Measurements from ENCODE around the gene C6. TPM values are rescaled to one million over a fixed set of nuclear protein-coding genes. Genes with fewer than 3 reads are reported as not detected.
A peak's percentile ranks its signal among the peaks of the same experiment; 100 is the strongest.
"Not testable (repeated sequence)": the region's sequence is repeated elsewhere in the genome, so short reads cannot be mapped to it uniquely, and the experiment has no call there.

Gene C6
- total RNA-seq, 4 donors from 2014 or later = 0.19 to 4.3 (median 1.8) TPM

- H3K36me3 ChIP-seq = no peaks in the 10 kb centered on the region
- no peaks in the 10 kb centered on the region for H3K27me3 ChIP-seq
- no peak for DNase-seq (ENCODE audit: low spot score in 2 of 2)
- peaks cover 11% of the 10 kb centered on the region for H3K9me3 ChIP-seq
- H3K4me3 ChIP-seq = no peak overlapping the region
- no peaks in the 10 kb centered on the region for H3K4me1 ChIP-seq
- H3K27ac ChIP-seq = no peak overlapping the region
- TF ChIP-seq, protein P1, sequence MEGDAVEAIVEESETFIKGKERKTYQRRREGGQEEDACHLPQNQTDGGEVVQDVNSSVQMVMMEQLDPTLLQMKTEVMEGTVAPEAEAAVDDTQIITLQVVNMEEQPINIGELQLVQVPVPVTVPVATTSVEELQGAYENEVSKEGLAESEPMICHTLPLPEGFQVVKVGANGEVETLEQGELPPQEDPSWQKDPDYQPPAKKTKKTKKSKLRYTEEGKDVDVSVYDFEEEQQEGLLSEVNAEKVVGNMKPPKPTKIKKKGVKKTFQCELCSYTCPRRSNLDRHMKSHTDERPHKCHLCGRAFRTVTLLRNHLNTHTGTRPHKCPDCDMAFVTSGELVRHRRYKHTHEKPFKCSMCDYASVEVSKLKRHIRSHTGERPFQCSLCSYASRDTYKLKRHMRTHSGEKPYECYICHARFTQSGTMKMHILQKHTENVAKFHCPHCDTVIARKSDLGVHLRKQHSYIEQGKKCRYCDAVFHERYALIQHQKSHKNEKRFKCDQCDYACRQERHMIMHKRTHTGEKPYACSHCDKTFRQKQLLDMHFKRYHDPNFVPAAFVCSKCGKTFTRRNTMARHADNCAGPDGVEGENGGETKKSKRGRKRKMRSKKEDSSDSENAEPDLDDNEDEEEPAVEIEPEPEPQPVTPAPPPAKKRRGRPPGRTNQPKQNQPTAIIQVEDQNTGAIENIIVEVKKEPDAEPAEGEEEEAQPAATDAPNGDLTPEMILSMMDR (IDR thresholded peaks at IDR 0.05) = no peak
- TF ChIP-seq POLR2A (IDR thresholded peaks at IDR 0.05) (no peak), POLR2AphosphoS5 (IDR thresholded peaks at IDR 0.05) (no peak), EP300 (IDR thresholded peaks at IDR 0.05) (no peak)
Measured at GRCh38 chr5:41234475-41234874, 21.1 kb upstream of the C6 start.

GRCh38 chr5:41232797-41233196, 19.5 kb upstream of the C6 start:
- no peaks in the 10 kb centered on the region for H3K4me1 ChIP-seq
- DNase-seq (ENCODE audit: low spot score in 2 of 2) = no peak
- TF ChIP-seq, protein P1 (IDR thresholded peaks at IDR 0.05) = no peak
- no peak for TF ChIP-seq EP300 (IDR thresholded peaks at IDR 0.05)
- TF ChIP-seq POLR2AphosphoS5 (IDR thresholded peaks at IDR 0.05) = no peak
- no peak for TF ChIP-seq POLR2A (IDR thresholded peaks at IDR 0.05)
- no peak overlapping the region for H3K4me3 ChIP-seq
- no peaks in the 10 kb centered on the region for H3K27me3 ChIP-seq
- no peak overlapping the region for H3K27ac ChIP-seq
- H3K36me3 ChIP-seq = no peaks in the 10 kb centered on the region
- peaks cover 11% of the 10 kb centered on the region for H3K9me3 ChIP-seq

- not testable (repeated sequence) for H3K4me3 ChIP-seq; H3K36me3 ChIP-seq; H3K27me3 ChIP-seq; H3K27ac ChIP-seq; H3K4me1 ChIP-seq; DNase-seq (ENCODE audit: low spot score in 2 of 2)
- 50% methylated on average over 1 of the region's 1 CpG for WGBS
- peaks cover 14% of the 10 kb centered on the region for H3K9me3 ChIP-seq
Measured at GRCh38 chr5:41230276-41230675, 16.9 kb upstream of the C6 start.

DNA sequence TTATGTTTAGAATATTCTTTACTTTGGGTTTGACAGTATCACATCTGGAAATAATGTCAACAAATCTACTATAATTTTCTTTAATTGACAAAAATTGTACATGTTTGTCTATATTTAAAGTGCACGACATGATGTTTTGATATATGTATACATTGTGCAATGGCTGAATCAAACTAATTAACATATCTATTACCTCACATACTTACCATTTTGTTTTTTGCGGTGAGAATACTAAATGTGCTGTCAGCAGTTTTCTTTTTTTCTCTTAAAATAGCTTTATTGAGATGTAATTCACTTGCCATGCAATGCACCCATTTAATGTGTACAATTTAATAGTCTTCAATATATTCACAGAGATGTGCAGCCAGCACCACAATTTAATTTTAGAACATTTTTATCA, 10.6 kb upstream of the C6 start:
- 92% methylated on average over 2 of the region's 2 CpGs for WGBS
- TF ChIP-seq POLR2A (IDR thresholded peaks at IDR 0.05) (no peak), POLR2AphosphoS5 (IDR thresholded peaks at IDR 0.05) (no peak), EP300 (IDR thresholded peaks at IDR 0.05) (no peak)
- TF ChIP-seq, protein P1 (IDR thresholded peaks at IDR 0.05) = no peak
- Histone ChIP-seq H3K4me3 (no peak overlapping the region), H3K27me3 (no peaks in the 10 kb centered on the region), H3K4me1 (peaks cover 6% of the 10 kb centered on the region), H3K9me3 (peaks cover 3% of the 10 kb centered on the region), H3K36me3 (no peaks in the 10 kb centered on the region), H3K27ac (no peak overlapping the region)
- no peak for DNase-seq (ENCODE audit: low spot score in 2 of 2)

- DNase-seq (ENCODE audit: low spot score in 2 of 2) = no peak
- 53% methylated on average over 2 of the region's 2 CpGs for WGBS
- Histone ChIP-seq H3K4me3 (no peak overlapping the region), H3K27ac (peak overlapping the region; percentile 75), H3K9me3 (no peaks in the 10 kb centered on the region), H3K36me3 (no peaks in the 10 kb centered on the region), H3K27me3 (no peaks in the 10 kb centered on the region), H3K4me1 (peaks cover 9% of the 10 kb centered on the region)
- TF ChIP-seq POLR2A (IDR thresholded peaks at IDR 0.05) (no peak), POLR2AphosphoS5 (IDR thresholded peaks at IDR 0.05) (no peak), EP300 (IDR thresholded peaks at IDR 0.05) (no peak)
- TF ChIP-seq, protein P1 (IDR thresholded peaks at IDR 0.05) = no peak
Measured at GRCh38 chr5:41219658-41220269, 6.4 kb upstream of the C6 start.
